ENCODE measurements around the gene THEMIS2.

DNA sequence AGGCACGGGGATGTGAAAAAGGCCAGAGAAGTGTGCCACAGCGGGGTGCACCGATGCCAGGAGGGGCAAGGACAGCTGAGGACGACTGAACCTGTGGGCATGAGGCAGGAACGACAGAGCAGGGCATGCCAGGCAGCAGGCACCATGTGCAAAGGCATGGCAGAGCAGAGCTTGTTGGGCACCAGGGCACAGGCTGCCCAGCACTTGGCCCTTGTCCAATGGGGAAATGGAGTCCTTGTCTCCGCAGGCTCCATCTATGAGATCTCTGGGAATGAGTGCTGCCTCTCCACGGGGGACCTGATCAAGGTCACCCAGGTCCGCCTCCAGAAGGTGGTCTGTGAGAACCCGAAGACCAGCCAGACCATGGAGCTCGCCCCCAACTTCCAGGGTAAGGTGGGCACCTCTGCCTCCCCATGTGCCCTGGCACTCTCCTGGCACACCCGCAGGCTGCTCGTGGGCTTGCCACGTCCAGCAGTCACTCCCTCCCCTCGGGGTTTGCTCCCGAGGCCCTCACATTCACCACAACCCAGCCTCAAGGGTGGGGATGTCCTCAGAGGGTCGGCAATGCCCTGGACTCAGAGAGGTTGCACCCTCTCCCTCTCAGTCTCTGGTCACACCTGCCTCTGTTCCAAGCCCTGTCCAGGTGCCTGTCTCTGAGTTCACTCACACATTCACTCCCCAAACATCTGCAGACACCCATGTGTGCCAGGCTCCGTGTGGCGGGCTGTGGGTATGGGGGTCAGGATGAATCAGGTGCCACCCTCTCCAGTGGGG is 4.2 kb downstream of the THEMIS2 start:
- TF ChIP-seq POLR2AphosphoS5 (IDR thresholded peaks at IDR 0.05; ENCODE audit: low read depth, low read length) (no peak), POLR2A (IDR thresholded peaks at IDR 0.05; ENCODE audit: low read depth, low read length) (no peak; the same call in 1 of the 2 replicates), TAF1 (IDR thresholded peaks at IDR 0.05; ENCODE audit: borderline replicate concordance, low read depth, low read length) (no peak)
